LNCAP (cell line): ENCODE data around the gene FRMD4A.

Experiments
- TF ChIP-seq, protein P1 (sequence below): fragments of 450-650 bp; IDR thresholded peaks from 2 replicates; pipeline ENCODE4 v1.5.1; 2017; ENCODE audit warnings: mild to moderate bottlenecking

Gene FRMD4A

DNA sequence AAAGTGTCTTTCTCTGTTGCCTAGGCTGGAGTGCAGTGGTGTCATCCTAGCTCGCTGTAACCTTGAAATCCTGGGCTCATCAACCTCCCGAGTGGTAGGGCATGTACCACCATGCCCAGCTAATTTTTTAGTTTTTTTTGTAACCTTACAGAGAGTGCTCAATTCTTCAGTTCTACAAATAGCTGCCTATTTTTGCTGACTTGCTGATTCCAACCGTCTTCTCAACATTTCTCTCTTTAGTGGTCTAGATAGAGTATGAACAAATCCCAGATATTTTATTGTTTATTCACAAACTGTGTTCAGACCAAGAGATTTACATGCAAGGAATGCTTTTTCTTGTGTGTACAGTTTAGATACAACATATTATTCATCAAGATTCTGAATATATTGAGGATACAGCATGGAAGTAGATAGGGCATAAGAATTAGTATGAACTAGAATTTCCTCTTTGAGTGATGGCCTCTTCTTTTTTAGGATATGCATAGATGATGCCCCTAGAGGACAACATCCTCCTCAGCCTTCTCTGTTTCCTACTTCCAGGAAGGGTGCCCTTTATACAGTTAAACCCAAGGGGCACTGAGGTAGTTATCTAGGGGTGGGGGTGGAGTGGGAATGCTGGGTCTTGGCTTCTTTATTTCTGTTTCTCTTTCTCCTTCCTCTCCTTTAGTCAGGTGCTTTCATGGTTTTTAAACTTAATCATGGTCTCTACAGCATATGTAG, 717.9 kb downstream of the FRMD4A start:
- TF ChIP-seq, protein P1, sequence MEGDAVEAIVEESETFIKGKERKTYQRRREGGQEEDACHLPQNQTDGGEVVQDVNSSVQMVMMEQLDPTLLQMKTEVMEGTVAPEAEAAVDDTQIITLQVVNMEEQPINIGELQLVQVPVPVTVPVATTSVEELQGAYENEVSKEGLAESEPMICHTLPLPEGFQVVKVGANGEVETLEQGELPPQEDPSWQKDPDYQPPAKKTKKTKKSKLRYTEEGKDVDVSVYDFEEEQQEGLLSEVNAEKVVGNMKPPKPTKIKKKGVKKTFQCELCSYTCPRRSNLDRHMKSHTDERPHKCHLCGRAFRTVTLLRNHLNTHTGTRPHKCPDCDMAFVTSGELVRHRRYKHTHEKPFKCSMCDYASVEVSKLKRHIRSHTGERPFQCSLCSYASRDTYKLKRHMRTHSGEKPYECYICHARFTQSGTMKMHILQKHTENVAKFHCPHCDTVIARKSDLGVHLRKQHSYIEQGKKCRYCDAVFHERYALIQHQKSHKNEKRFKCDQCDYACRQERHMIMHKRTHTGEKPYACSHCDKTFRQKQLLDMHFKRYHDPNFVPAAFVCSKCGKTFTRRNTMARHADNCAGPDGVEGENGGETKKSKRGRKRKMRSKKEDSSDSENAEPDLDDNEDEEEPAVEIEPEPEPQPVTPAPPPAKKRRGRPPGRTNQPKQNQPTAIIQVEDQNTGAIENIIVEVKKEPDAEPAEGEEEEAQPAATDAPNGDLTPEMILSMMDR, result no peak

DNA sequence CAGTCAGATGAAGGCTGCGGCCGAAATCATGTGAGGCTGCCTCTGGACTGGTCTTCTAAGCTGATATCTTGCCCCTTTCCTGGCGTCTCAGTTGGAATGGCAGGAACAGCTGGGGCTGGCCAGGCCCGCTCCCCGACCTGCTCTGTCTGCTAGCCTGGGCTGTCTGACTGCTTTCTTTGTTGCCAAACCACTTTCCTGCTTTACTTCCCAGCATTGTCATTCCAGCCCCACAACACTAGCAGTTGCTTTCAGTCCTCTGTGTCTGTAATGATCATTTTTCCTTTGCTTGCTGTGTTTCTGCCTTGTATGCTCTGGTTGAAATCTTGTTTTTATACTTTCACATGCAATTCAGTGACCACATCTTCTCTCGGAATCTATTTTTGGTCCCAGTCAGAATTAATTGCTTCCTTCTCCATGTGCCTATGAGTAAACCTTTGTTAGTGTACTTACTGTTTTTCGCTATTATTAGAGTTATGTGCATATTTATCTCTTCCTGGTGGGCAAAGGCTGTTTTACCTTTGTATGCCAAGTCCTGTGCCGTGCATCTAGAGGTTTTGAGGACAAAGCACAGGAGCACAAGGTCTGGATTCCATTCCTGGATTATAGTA, 722.4 kb downstream of the FRMD4A start:
- TF ChIP-seq, protein P1, result no peak

DNA sequence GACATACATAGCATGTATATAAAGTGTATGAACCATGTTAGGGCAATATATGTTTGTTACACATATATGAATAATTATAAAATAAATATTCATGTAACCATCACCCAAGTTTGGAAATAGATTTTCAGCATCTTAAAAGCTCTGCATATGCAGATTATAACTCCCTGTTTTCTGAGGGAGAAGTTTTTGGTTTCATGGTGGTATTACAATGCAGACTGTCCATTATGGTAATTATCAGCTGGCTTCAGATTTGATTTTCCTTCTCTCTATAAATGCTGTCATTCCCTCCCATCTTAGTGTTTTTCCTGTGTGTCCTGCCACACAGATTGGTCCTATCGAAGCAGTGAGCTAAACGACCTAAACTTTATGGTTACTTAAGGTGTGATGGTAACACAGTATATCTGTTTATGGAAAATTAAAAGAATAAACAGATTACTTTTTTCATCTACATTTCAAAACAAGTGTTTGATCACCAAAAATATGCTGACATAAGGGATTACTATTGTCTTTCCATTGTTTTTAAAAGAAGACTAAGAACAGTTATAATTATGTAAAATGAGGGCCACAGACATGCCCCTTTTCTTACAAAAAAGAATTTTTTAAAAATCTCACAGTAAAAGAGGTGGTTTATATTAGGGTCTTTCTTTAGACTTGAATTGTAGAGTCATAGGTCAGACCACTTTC, 726.2 kb downstream of the FRMD4A start:
- TF ChIP-seq, protein P1, result no peak

DNA sequence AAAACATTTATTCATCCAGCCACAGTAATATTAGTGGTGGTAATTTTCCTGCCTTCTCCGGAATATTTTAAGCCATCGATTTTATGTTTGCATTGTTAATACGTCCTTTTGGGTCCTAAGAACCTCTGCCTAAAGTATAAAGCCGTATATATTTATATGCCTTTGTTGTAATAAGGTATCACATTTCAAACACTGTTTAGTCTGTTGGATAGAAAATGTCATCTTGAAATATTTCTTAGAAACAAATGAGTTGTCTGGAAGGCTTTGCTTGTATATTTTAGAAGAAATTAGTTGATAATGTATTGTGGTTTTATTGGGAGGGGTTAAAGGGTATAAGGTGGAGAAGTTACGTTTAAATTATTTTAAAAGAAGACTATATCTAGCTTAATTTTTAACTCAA, 732.8 kb downstream of the FRMD4A start:
- TF ChIP-seq, protein P1, result no peak

DNA sequence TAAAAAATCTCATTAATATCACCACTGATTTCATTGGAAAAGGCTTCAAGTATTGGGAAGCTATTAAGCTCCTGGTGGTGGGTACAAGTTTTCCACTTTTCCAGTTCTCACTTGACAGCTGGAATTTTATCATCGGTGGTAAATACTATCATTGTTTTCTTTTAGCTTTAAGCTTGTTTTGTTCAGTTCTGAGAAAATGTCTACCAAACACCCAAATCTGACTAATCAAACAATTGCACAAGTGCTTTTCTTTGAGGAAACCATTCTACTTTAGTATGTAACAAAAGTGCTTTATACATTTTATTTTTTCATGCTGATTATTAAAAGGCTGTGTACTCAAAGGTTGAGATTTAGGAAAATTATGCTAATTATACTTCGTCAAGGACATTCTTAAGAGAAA, 736.1 kb downstream of the FRMD4A start:
- TF ChIP-seq, protein P1, result no peak
